ENCODE results near the gene CYB5A.

The CYB5A gene

DNA sequence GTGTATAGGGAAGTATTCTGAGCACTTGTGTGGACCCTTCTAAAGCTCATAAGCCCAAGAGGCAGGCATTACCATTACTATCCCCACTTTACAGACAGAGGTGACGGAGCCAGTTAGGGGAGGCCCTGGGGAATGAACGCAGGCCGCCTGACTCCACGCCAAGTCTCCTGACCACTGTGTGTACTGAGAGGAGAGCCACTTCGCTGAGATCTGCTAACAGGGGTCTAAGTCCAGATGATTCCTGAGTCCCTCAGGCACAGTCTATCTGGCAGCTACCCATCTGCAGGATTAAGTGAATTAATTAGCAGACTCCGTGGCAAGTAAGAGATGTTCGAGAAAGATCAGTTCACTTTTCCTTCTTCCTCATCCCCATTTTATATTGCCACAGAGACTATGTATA lies 13.7 kb downstream of the CYB5A start:
- in situ Hi-C loops (cut with HindIII; ENCODE audit: low sequenced_read_pairs) = no loop called here

GRCh38 chr18:74277296-74277695 lies 14.5 kb downstream of the CYB5A start:
- in situ Hi-C loops (cut with HindIII; ENCODE audit: low sequenced_read_pairs) = no loop called here

GRCh38 chr18:74276609-74277008 lies 15.2 kb downstream of the CYB5A start:
- in situ Hi-C loops (cut with HindIII; ENCODE audit: low sequenced_read_pairs) = no loop called here

GRCh38 chr18:74275736-74276135 lies 16.0 kb downstream of the CYB5A start:
- in situ Hi-C loops (cut with HindIII; ENCODE audit: low sequenced_read_pairs) = no loop called here

- in situ Hi-C loops (cut with HindIII; ENCODE audit: low sequenced_read_pairs) = no loop called here
These were observed 17.1 kb downstream of the CYB5A start for GRCh38 chr18:74274700-74275099.

GRCh38 chr18:74273394-74273793 lies 18.4 kb downstream of the CYB5A start:
- in situ Hi-C loops (cut with HindIII; ENCODE audit: low sequenced_read_pairs) = no loop called here

DNA sequence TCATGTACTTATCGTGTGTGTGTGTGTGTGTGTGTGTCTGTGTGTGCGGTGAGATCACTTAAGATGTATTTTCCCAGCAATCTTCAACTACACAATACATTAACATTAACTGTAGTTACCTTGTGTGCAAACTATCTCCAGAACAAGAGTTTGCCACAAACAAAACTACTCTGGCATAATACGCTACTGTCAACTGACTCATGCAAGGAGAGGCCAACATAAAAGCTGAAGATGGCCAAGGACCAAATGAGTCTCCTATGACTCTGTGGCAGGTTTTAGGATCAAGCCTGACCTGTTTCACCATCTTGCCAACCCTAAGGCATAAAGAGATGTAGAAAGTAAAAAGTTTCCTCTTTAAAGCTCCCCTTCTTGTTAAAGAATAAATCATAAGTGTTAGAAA lies 20.1 kb downstream of the CYB5A start:
- in situ Hi-C loops (cut with HindIII; ENCODE audit: low sequenced_read_pairs) = no loop called here

DNA sequence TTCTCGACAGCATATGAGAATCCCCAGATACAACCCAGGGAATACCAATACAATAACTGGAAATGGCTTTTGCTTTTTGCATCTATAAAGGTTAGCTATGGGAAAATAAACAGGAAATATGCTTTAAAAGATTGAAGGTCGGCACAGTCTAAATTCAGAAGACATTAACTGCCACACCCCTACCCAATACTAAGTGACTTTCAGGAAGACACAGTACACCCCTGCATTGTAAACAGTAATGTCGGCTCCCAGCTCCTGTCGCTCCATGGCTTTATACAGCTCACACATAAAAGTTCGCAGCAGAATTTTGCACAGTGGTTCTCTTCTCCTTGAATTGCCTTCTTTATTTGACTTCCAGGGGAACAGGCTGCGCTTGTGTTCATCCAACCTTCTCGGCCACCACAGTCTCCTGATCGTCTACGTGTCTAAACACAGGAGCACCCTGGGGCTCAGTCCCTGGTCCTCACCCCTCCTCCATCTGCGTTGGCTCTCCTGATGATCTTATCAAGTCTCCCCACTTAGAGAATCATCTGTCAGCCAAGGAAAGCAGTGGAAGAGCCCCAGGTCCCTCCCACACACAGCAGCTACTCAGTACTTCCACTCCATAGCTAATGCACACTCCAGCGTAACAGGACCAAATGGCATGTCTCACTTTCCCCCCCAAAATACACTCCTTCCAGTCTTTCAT lies 22.7 kb downstream of the CYB5A start:
- in situ Hi-C loops (cut with HindIII; ENCODE audit: low sequenced_read_pairs) = no loop called here

GRCh38 chr18:74268175-74268574 lies 23.6 kb downstream of the CYB5A start:
- in situ Hi-C loops (cut with HindIII; ENCODE audit: low sequenced_read_pairs) = no loop called here

DNA sequence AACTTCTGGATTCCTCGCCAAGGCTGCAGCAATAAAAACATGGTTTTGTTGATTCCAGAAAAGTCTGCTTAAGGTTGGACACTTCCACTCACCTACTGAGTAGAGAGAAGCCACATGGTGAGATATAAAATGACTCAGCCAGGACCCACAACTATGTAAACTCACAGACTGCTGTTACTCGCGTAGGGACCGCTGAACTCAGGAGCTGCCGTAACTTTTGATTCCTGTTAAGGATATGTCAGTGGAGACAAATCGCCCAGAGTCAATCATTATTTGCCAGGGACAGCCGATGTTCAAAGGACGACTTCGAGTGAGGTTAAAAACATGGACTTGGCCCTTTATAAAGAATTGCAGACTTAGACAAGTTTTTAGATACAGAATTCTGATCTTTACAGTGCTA lies 25.6 kb downstream of the CYB5A start:
- in situ Hi-C loops (cut with HindIII; ENCODE audit: low sequenced_read_pairs) = no loop called here

- in situ Hi-C loops (cut with HindIII; ENCODE audit: low sequenced_read_pairs) = no loop called here
These were observed 26.1 kb downstream of the CYB5A start for GRCh38 chr18:74265546-74266098.

- in situ Hi-C loops (cut with HindIII; ENCODE audit: low sequenced_read_pairs) = no loop called here
These were observed 27.3 kb downstream of the CYB5A start for GRCh38 chr18:74264303-74265020.

DNA sequence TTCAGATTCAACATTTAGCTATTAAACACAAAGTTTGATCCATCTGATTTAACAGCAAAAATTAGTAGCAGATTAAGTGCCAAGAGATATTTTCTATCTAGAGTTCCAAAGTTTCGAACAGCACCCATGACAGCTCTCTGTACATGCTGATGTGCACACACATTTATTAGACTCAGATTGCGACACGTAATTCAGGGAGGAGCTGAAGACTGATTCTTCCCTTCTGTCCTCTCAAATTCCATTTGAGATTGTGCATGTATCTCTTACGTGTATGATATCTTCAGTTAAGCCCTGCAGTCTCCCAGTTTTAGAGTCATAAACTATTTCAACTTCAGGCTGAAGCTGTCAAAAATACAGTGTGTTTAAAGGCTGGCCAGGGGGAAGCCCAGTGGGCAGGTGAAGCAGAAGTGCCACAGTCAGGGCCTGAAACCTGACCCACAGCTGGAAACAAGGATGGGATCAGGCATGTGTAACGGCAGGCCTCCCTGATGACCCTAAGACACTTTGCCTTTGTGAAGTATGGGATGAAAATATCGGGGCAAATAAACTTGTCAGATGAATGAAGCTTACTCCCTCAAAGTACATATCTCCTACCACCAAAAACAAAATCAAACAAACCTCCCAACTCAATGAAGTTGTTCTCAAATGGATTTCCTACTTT lies 30.6 kb downstream of the CYB5A start:
- in situ Hi-C loops (cut with HindIII; ENCODE audit: low sequenced_read_pairs) = no loop called here

GRCh38 chr18:74259347-74259746 lies 32.4 kb downstream of the CYB5A start:
- in situ Hi-C loops (cut with HindIII; ENCODE audit: low sequenced_read_pairs) = no loop called here

DNA sequence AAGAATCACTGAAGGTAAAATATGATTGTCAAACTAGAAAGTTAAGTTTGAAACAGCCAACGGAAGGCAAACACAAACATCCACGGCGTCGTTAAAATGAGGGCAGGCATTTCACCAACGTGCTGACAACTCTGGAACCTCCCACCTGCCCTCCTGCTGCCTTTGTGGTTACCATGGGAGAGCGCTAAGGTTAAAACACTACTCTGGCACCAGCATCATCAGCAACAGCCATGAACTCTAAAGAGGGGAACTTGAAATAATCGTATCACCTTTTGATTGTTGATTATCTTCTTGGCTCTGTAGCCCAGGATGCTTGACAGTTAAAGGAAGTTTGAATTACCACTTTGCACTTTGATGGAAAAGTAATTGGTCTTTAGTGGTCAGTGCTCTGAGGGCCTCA lies 34.7 kb downstream of the CYB5A start:
- in situ Hi-C loops (cut with HindIII; ENCODE audit: low sequenced_read_pairs) = no loop called here

DNA sequence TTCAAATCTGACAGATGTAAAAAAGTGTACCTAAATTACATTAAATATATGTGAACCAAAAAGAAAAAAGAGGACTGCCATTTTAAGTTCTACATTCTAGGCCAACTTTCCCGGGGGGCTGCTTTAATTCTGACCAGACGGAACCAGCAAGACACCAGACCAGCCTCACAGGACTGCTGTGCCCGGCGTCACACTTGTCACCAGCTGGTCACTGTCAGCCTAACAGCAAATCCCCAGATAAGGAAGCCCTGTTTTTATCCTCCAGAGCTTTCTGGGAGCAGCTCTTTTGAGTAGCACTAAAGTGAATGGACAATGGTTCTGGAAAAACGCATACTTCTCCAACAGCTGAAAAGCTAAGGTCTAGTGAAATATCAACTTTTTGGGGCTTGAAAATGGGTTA lies 35.6 kb downstream of the CYB5A start:
- in situ Hi-C loops (cut with HindIII; ENCODE audit: low sequenced_read_pairs) = no loop called here

DNA sequence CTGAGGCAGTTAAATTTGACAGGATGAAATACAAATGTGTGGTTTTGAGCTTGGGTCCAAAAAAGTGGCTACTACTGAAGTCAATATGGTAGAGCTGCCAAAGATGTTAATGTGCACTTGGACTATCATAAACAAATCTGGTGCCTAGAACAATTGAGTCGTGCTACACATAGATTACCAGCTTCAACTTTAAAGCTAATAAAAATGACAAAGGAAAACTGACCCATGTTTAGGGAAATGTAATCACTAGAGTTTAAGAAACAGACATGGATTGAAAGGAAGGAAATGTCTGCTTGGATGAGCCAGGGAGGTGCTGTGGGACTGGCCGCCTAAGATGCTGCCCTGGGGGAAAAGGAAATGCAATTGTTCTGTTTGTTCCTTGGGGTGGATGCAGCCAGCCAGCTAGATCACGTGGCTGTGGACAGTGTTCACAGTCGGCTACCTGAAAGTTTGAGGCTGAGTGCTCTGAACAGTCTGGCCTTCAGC lies 36.6 kb downstream of the CYB5A start:
- in situ Hi-C loops (cut with HindIII; ENCODE audit: low sequenced_read_pairs) = no loop called here

GRCh38 chr18:74252039-74252395 lies 39.7 kb downstream of the CYB5A start:
- in situ Hi-C loops (cut with HindIII; ENCODE audit: low sequenced_read_pairs) = no loop called here

DNA sequence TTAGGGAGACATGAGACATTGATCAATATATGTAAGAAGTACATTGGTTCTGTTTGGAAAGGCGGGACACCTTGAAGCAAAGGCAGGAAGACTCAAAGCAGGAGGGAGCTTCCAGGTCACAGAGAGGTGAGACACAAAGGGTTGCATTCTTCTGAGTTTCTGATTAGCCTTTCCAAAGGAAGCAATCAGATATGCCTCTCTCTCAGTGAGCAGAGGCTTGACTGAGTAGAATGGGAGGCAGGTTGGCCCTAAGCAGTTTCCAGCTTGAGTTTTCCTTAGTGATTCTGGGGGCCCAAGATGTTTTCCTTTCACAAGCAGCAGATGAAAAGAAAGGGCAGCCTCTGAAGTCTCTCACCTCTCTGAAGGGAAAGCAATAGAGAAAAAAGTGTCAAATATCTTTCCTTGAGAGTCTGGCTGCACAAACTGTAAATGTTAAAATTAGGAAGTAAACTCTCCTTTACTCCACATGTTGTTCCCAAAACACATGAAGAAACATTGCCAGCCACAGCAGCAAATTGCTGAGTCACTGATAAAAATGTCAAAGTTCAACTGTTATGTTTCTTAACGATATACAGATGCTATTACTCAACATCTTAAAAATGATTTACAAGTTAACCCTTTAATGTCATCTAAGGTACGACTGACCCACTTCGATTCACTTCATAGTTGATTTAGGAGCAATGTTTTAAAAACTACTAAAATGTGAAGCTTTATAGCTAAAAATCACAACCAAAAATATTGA lies 40.3 kb downstream of the CYB5A start:
- in situ Hi-C loops (cut with HindIII; ENCODE audit: low sequenced_read_pairs) = no loop called here

DNA sequence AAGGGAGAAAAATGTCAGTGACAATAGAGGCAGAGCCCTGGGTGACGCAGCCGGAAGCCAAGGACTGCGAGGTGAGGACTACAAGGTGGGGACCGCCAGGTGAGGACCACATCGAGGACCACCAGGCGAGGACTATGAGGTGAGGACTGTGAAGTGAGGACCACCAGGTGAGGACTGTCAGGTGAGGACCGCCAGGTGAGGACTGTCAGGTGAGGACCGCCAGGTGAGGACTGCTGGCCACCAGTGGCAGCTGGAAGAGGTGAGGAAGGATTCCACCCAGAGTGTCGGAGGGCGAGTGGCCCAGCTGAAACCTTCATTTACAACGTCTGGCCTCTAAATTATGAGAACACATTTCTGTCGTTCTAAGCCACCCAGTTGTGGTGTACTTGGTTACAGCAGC lies 41.6 kb downstream of the CYB5A start:
- in situ Hi-C loops (cut with HindIII; ENCODE audit: low sequenced_read_pairs) = no loop called here
